ENCODE results near the gene CLBA1.

Gene CLBA1

GRCh38 chr14:104977681-104978653 is 7.6 kb upstream of the CLBA1 start, which contains the start of gene AHNAK2 (continued):
- TF ChIP-seq ZNF311 (tag by site-specific recombination; IDR thresholded peaks at IDR 0.05; ENCODE audit: borderline replicate concordance) (no peak), ZNF530 (tag by site-specific recombination; IDR thresholded peaks at IDR 0.05; ENCODE audit: low read depth) (no peak), ZNF280D (tag by site-specific recombination; IDR thresholded peaks at IDR 0.05) (no peak), REPIN1 (tag by site-specific recombination; IDR thresholded peaks at IDR 0.05; ENCODE audit: low read depth) (no peak), ZNF473 (tag by site-specific recombination; IDR thresholded peaks at IDR 0.05) (no peak), ZNF433 (tag by site-specific recombination; IDR thresholded peaks at IDR 0.05; ENCODE audit: low read depth) (no peak), ZSCAN16 (tag by site-specific recombination; IDR thresholded peaks at IDR 0.05) (no peak), ZNF677 (tag by site-specific recombination; IDR thresholded peaks at IDR 0.05) (no peak), ZNF202 (tag by site-specific recombination; IDR thresholded peaks at IDR 0.05; ENCODE audit: borderline replicate concordance) (no peak), AEBP2 (tag by site-specific recombination; IDR thresholded peaks at IDR 0.05; ENCODE audit: borderline replicate concordance) (no peak), ZNF138 (tag by site-specific recombination; IDR thresholded peaks at IDR 0.05; ENCODE audit: borderline replicate concordance) (no peak), ZNF560 (tag by site-specific recombination; IDR thresholded peaks at IDR 0.05; ENCODE audit: borderline replicate concordance) (no peak), ZNF24 (tag by site-specific recombination; IDR thresholded peaks at IDR 0.05) (no peak), KLF10 (tag by site-specific recombination; IDR thresholded peaks at IDR 0.05) (0 out of 2 replicates have a peak, but pooled peaks have one; percentile 28), ZNF488 (tag by site-specific recombination; IDR thresholded peaks at IDR 0.05) (no peak), ZNF518A (tag by site-specific recombination; conservative IDR thresholded peaks at IDR 0.05; ENCODE audit: low read depth) (no peak), BCL11B (tag by site-specific recombination; IDR thresholded peaks at IDR 0.05; ENCODE audit: low read depth) (no peak), PRDM4 (tag by site-specific recombination; IDR thresholded peaks at IDR 0.05) (no peak), ZNF544 (tag by site-specific recombination; IDR thresholded peaks at IDR 0.05) (no peak), ZNF362 (tag by site-specific recombination; IDR thresholded peaks at IDR 0.05) (no peak), KLF7 (tag by site-specific recombination; IDR thresholded peaks at IDR 0.05; ENCODE audit: borderline replicate concordance) (no peak), ZNF558 (tag by site-specific recombination; IDR thresholded peaks at IDR 0.05) (no peak)
